GM11168 (cell line): Measurements from ENCODE around the gene ORC6.

ENCODE experiments used
- in situ Hi-C: fragments of 300-500 bp; cut with MboI; formaldehyde crosslinking; loops from one replicate; pipeline ENCODE4 v1.12.0; 2022; ENCODE audit warnings: low sequenced_read_pairs; ENCODE audit not compliant: unreplicated experiment

ORC6 gene

GRCh38 chr16:46696957-46697356 lies 7.5 kb downstream of the ORC6 start:
- in situ Hi-C loops = no loop called here

GRCh38 chr16:46700048-46700447 lies 10.6 kb downstream of the ORC6 start:
- in situ Hi-C loops = no loop called here

GRCh38 chr16:46701615-46702014 lies 12.2 kb downstream of the ORC6 start:
- in situ Hi-C loops = no loop called here

GRCh38 chr16:46702030-46702429 lies 12.6 kb downstream of the ORC6 start:
- in situ Hi-C loops = no loop called here

- in situ Hi-C loops = no loop called here
Observed at GRCh38 chr16:46706642-46707041, 17.2 kb downstream of the ORC6 start.

- in situ Hi-C loops = no loop called here
Observed at GRCh38 chr16:46709469-46710005, 20.1 kb downstream of the ORC6 start.

GRCh38 chr16:46711106-46712058 lies 21.9 kb downstream of the ORC6 start:
- in situ Hi-C loops = no loop called here

- in situ Hi-C loops = no loop called here
Observed at GRCh38 chr16:46712911-46713310, 23.5 kb downstream of the ORC6 start.

- in situ Hi-C loops = no loop called here
Observed at GRCh38 chr16:46713634-46714033, 24.2 kb downstream of the ORC6 start.

GRCh38 chr16:46714797-46715591 lies 25.5 kb downstream of the ORC6 start:
- in situ Hi-C loops = no loop called here

- in situ Hi-C loops = no loop called here
Observed at GRCh38 chr16:46715769-46716305, 26.4 kb downstream of the ORC6 start.

GRCh38 chr16:46717692-46718091 lies 28.2 kb downstream of the ORC6 start:
- in situ Hi-C loops = no loop called here

- in situ Hi-C loops = no loop called here
Observed at GRCh38 chr16:46718214-46718613, 28.8 kb downstream of the ORC6 start.

GRCh38 chr16:46719528-46719927 lies 30.1 kb downstream of the ORC6 start:
- in situ Hi-C loops = no loop called here

- in situ Hi-C loops = no loop called here
Observed at GRCh38 chr16:46720619-46721018, 31.2 kb downstream of the ORC6 start.

GRCh38 chr16:46721885-46722284 lies 32.4 kb downstream of the ORC6 start:
- in situ Hi-C loops = no loop called here

GRCh38 chr16:46727184-46727583 lies 37.7 kb downstream of the ORC6 start:
- in situ Hi-C loops = no loop called here

GRCh38 chr16:46727630-46728029 lies 38.2 kb downstream of the ORC6 start:
- in situ Hi-C loops = no loop called here

GRCh38 chr16:46728806-46729205 lies 39.3 kb downstream of the ORC6 start:
- in situ Hi-C loops = no loop called here

GRCh38 chr16:46729326-46729995 lies 40.0 kb downstream of the ORC6 start:
- in situ Hi-C loops = no loop called here
